Measurements from ENCODE around the gene CACNB1. TPM values are rescaled to one million over a fixed set of nuclear protein-coding genes. Genes with fewer than 3 reads are reported as not detected.

CACNB1 gene
- total and polyA plus RNA-seq, 2 of the 13 experiments (the other 11 are each of a cell fraction or from before 2014, with no cell fraction given): 0.75 to 1.5 TPM

GRCh38 chr17:39200070-39200879 lies 2.8 kb upstream of the CACNB1 start, which contains the start of gene RPL19 (continued):
- TF ChIP-seq SIN3B (IDR thresholded peaks at IDR 0.05; ENCODE audit: low read length) (no peak; the same call in 1 of the 2 replicates), DNMT1 (CRISPR knock-in tag; IDR thresholded peaks at IDR 0.05) (0 out of 2 replicates have a peak, but pooled peaks have one; percentile 33), MZF1 (CRISPR knock-in tag; IDR thresholded peaks at IDR 0.05; ENCODE audit: borderline replicate concordance) (no peak), ZNF468 (CRISPR knock-in tag; IDR thresholded peaks at IDR 0.05) (no peak), ZNF607 (CRISPR knock-in tag; IDR thresholded peaks at IDR 0.05; ENCODE audit: borderline replicate concordance) (peak; percentile 11; the same call in 1 of the 2 replicates), PTBP1 (IDR thresholded peaks at IDR 0.05; ENCODE audit: low read depth, low read length, poor library complexity, severe bottlenecking) (no peak), PLRG1 (conservative IDR thresholded peaks at IDR 0.05) (no peak), KLF6 (CRISPR knock-in tag; IDR thresholded peaks at IDR 0.05) (peak; percentile 88), AGO1 (IDR thresholded peaks at IDR 0.05; ENCODE audit: low read depth, low read length, poor library complexity, severe bottlenecking) (peak; percentile 51), SSRP1 (CRISPR knock-in tag; IDR thresholded peaks at IDR 0.05) (no peak), ZFP36L2 (CRISPR knock-in tag; IDR thresholded peaks at IDR 0.05) (peak; percentile 40; the same call in 1 of the 2 replicates), FOXO1 (CRISPR knock-in tag; IDR thresholded peaks at IDR 0.05) (peak; percentile 54), MLXIP (CRISPR knock-in tag; IDR thresholded peaks at IDR 0.05; ENCODE audit: borderline replicate concordance) (no peak), FOXC1 (CRISPR knock-in tag; IDR thresholded peaks at IDR 0.05; ENCODE audit: borderline replicate concordance) (peak; percentile 95), ZFP91 (CRISPR knock-in tag; IDR thresholded peaks at IDR 0.05; ENCODE audit: borderline replicate concordance) (peak; percentile 77), MED13 (CRISPR knock-in tag; IDR thresholded peaks at IDR 0.05) (peak; percentile 37; the same call in 1 of the 2 replicates), CREB1 (IDR thresholded peaks at IDR 0.05) (no peak; the same call in 1 of the 2 replicates), CREB1 (CRISPR knock-in tag; IDR thresholded peaks at IDR 0.05) (no peak; the same call in 1 of the 2 replicates), BCLAF1 (IDR thresholded peaks at IDR 0.05) (no peak), ZNF337 (CRISPR knock-in tag; IDR thresholded peaks at IDR 0.05; ENCODE audit: borderline replicate concordance, low read depth) (peak; percentile 50; the same call in 1 of the 2 replicates), ZNF329 (CRISPR knock-in tag; IDR thresholded peaks at IDR 0.05; ENCODE audit: low read depth) (peak; percentile 84), FOXA3 (CRISPR knock-in tag; IDR thresholded peaks at IDR 0.05) (peak; percentile 13; the same call in 1 of the 2 replicates), TMF1 (CRISPR knock-in tag; IDR thresholded peaks at IDR 0.05; ENCODE audit: low read depth) (0 out of 2 replicates have a peak, but pooled peaks have one; percentile 24), KMT2B (CRISPR knock-in tag; IDR thresholded peaks at IDR 0.05) (peak; percentile 50)
